ENCODE results near the gene RMI1.
A peak's percentile ranks its signal among the peaks of the same experiment; 100 is the strongest.

RMI1 gene

DNA sequence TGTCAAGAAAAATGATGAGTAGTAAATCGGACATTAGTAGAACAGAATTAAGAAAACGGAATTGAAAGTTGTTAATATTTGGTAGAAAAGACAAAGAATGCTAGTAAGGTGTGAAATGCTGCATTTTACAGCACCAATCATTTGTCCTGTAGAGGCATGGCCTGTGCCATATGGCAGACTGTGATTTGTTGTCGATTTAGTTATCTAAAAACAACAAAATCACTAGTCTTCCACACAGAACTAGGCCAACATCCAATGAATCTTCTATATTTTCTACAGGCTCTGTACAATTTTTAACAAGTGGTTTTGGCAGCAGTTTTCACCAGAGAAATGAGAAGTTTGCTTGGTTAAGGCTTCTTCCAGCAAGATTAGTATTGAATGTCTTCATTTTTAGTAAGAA lies 11.0 kb upstream of the RMI1 start:
- H3K36me3 ChIP-seq (ENCODE audit: insufficient read depth, low read length): peaks cover 87% of the 10 kb centered on the region
- no peaks in the 10 kb centered on the region for H3K4me1 ChIP-seq (ENCODE audit: insufficient read depth, low read length)
- no peak overlapping the region for H3K27ac ChIP-seq (ENCODE audit: low read depth, low read length)

GRCh38 chr9:83971485-83971884 lies 9.1 kb upstream of the RMI1 start:
- H3K9ac ChIP-seq (ENCODE audit: low read depth, low read length): no peak overlapping the region

More for the DNA sequence above, 11.0 kb upstream of the RMI1 start:
- whole genome bisulfite sequencing: 98% methylated on average over 3 of the region's 3 CpGs
- Histone ChIP-seq H3K27me3 (ENCODE audit: insufficient read depth, low read length) (no peaks in the 10 kb centered on the region), H3K4me3 (ENCODE audit: low read length) (no peak overlapping the region), H3K9me3 (ENCODE audit: insufficient read depth, low read depth, low read length) (no peaks in the 10 kb centered on the region), H3K9ac (ENCODE audit: low read depth, low read length) (no peak overlapping the region)

GRCh38 chr9:83972286-83972685 lies 8.3 kb upstream of the RMI1 start:
- Histone ChIP-seq H3K9me3 (ENCODE audit: insufficient read depth, low read depth, low read length) (no peaks in the 10 kb centered on the region), H3K27ac (ENCODE audit: low read depth, low read length) (no peak overlapping the region), H3K36me3 (ENCODE audit: insufficient read depth, low read length) (peaks cover 100% of the 10 kb centered on the region), H3K27me3 (ENCODE audit: insufficient read depth, low read length) (no peaks in the 10 kb centered on the region), H3K4me3 (ENCODE audit: low read length) (no peak overlapping the region), H3K9ac (ENCODE audit: low read depth, low read length) (no peak overlapping the region), H3K4me1 (ENCODE audit: insufficient read depth, low read length) (peaks cover 6% of the 10 kb centered on the region; the same call in 1 of the 2 replicates)
- 98% methylated on average over 2 of the region's 2 CpGs for WGBS

More at GRCh38 chr9:83971485-83971884, 9.1 kb upstream of the RMI1 start:
- H3K4me3 ChIP-seq (ENCODE audit: low read length): no peak overlapping the region
- no peaks in the 10 kb centered on the region for H3K9me3 ChIP-seq (ENCODE audit: insufficient read depth, low read depth, low read length)
- no peak overlapping the region for H3K27ac ChIP-seq (ENCODE audit: low read depth, low read length)
- peaks cover 100% of the 10 kb centered on the region for H3K36me3 ChIP-seq (ENCODE audit: insufficient read depth, low read length)
- no peaks in the 10 kb centered on the region; the same call in 1 of the 2 replicates for H3K4me1 ChIP-seq (ENCODE audit: insufficient read depth, low read length)
- 98% methylated on average over 6 of the region's 6 CpGs for WGBS
- no peaks in the 10 kb centered on the region for H3K27me3 ChIP-seq (ENCODE audit: insufficient read depth, low read length)

DNA sequence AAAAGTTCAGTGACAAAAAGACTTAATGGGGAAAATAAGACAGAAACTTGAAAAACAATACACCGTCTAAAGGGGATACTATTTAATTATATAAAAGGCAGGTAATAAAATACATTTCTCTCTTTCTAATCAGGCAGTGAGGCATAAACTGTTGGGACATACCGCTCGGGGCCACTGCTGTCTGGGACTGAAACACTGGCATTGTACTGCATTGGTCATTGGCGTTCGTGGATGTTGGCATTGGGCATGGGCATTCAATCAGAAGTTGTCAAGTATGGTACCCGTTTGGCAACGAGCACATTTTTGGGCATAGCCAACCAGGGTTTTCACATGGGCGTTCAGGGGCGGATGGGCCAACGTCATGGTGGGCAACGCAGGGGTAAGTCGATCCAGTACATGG lies 5.3 kb upstream of the RMI1 start:
- Histone ChIP-seq H3K9me3 (ENCODE audit: insufficient read depth, low read depth, low read length) (no peaks in the 10 kb centered on the region), H3K36me3 (ENCODE audit: insufficient read depth, low read length) (peaks cover 89% of the 10 kb centered on the region), H3K4me1 (ENCODE audit: insufficient read depth, low read length) (peaks cover 13% of the 10 kb centered on the region; the same call in 1 of the 2 replicates), H3K27me3 (ENCODE audit: insufficient read depth, low read length) (no peaks in the 10 kb centered on the region), H3K4me3 (ENCODE audit: low read length) (no peak overlapping the region), H3K9ac (ENCODE audit: low read depth, low read length) (no peak overlapping the region), H3K27ac (ENCODE audit: low read depth, low read length) (no peak overlapping the region)
- WGBS: 95% methylated on average over 11 of the region's 12 CpGs

GRCh38 chr9:83976372-83976771 lies 4.2 kb upstream of the RMI1 start:
- H3K9ac ChIP-seq (ENCODE audit: low read depth, low read length): no peak overlapping the region
- H3K36me3 ChIP-seq (ENCODE audit: insufficient read depth, low read length): peaks cover 78% of the 10 kb centered on the region
- H3K27me3 ChIP-seq (ENCODE audit: insufficient read depth, low read length): no peaks in the 10 kb centered on the region
- peak overlapping the region; percentile 97; the same call in 1 of the 2 replicates for H3K4me3 ChIP-seq (ENCODE audit: low read length)
- peaks cover 13% of the 10 kb centered on the region; the same call in 1 of the 2 replicates for H3K4me1 ChIP-seq (ENCODE audit: insufficient read depth, low read length)
- no peaks in the 10 kb centered on the region for H3K9me3 ChIP-seq (ENCODE audit: insufficient read depth, low read depth, low read length)
- H3K27ac ChIP-seq (ENCODE audit: low read depth, low read length): no peak overlapping the region
- 96% methylated on average over 2 of the region's 2 CpGs for WGBS

DNA sequence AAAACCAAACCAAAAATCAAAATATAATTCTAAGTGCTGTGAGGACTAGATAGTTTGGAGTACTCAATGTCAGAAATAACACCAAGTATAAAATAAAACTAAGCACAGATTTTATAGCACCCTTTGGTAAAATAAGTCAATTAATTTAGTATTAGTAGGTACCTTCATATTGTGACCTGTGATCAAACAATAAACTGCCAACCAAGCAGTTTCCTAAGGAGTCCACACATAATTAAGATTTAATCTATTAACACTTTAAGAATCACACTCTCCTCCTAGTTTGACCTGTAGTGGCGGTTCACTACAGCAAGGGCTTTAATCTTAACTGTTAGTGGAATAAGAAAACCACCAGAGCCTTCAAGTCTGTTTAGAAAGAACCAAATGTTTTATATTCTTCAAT lies 3.4 kb upstream of the RMI1 start:
- no peak overlapping the region; the same call in 1 of the 2 replicates for H3K27ac ChIP-seq (ENCODE audit: low read depth, low read length)
- peaks cover 70% of the 10 kb centered on the region for H3K36me3 ChIP-seq (ENCODE audit: insufficient read depth, low read length)
- H3K9me3 ChIP-seq (ENCODE audit: insufficient read depth, low read depth, low read length): no peaks in the 10 kb centered on the region
- 71% methylated on average over 1 of the region's 1 CpG for WGBS
- H3K4me3 ChIP-seq (ENCODE audit: low read length): peak overlapping the region; percentile 97
- peaks cover 18% of the 10 kb centered on the region for H3K4me1 ChIP-seq (ENCODE audit: insufficient read depth, low read length)
- H3K27me3 ChIP-seq (ENCODE audit: insufficient read depth, low read length): no peaks in the 10 kb centered on the region
- 0 out of 2 replicates have a peak overlapping the region, but pooled peaks have one; percentile 100 for H3K9ac ChIP-seq (ENCODE audit: low read depth, low read length)

GRCh38 chr9:83978992-83979811 lies 1.4 kb upstream of the RMI1 start:
- H3K36me3 ChIP-seq (ENCODE audit: insufficient read depth, low read length): peaks cover 50% of the 10 kb centered on the region
- peaks cover 25% of the 10 kb centered on the region for H3K4me1 ChIP-seq (ENCODE audit: insufficient read depth, low read length)
- no peaks in the 10 kb centered on the region for H3K9me3 ChIP-seq (ENCODE audit: insufficient read depth, low read depth, low read length)
- WGBS: under 1% methylated on average over 49 of the region's 55 CpGs
- H3K9ac ChIP-seq (ENCODE audit: low read depth, low read length): peak overlapping the region; percentile 100
- H3K27me3 ChIP-seq (ENCODE audit: insufficient read depth, low read length): no peaks in the 10 kb centered on the region
- peak overlapping the region; percentile 97 for H3K4me3 ChIP-seq (ENCODE audit: low read length)
- peak overlapping the region; percentile 99 for H3K27ac ChIP-seq (ENCODE audit: low read depth, low read length)

GRCh38 chr9:83979812-83980394 lies 702 bp upstream of the RMI1 start, which contains the start of gene HNRNPK:
TSS of gene HNRNPK (minus strand) at chr9:83980215. CDS start at chr9:83978252, 1,963 bp downstream.
- Histone ChIP-seq H3K27ac (ENCODE audit: low read depth, low read length) (peak within 1 kb of the TSS; percentile 99), H3K4me3 (ENCODE audit: low read length) (peak within 1 kb of the TSS; percentile 97), H3K9me3 (ENCODE audit: insufficient read depth, low read depth, low read length) (no peaks in the 10 kb centered on the region), H3K9ac (ENCODE audit: low read depth, low read length) (peak within 1 kb of the TSS; percentile 100), H3K36me3 (ENCODE audit: insufficient read depth, low read length) (peaks cover 43% of the 10 kb centered on the region), H3K27me3 (ENCODE audit: insufficient read depth, low read length) (no peaks in the 10 kb centered on the region), H3K4me1 (ENCODE audit: insufficient read depth, low read length) (peaks cover 25% of the 10 kb centered on the region)
- under 1% methylated on average over 57 of the region's 57 CpGs for WGBS

DNA sequence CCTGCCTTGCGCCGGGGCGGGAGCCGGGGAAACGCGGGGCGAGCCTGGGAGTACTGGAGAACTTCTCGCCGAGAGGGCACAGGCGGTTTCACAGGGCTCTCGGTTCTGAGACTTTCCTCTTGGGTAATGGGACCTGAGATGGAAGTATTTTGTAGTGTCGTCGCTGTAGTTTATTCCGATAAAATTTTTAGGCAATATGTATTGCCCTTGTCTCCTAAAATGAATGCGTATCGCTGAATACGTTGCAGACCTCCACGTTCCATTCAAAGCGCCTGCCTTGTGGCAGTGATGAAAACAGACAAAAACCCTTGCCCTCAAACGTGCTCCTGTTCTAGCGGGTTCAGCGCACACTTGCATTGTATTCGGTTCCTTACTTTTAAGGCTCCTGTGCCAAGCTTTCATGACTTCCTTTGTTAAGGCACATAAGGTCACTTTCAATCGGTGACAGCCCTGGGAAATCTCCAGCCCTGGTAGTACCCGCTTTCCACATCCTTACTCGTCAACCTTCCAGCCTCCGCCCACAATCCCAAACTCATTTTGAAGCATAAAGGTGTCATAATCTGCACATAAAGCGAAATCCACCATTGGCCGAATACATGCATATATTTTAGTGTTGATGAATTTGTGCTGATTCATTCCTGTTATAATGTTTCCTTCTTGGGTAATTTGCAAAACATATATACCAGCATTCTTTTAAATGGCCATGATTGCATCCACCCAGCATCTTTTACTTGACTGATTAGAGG lies 694 bp downstream of the RMI1 start:
- Histone ChIP-seq H3K9me3 (ENCODE audit: insufficient read depth, low read depth, low read length) (no peaks in the 10 kb centered on the region), H3K9ac (ENCODE audit: low read depth, low read length) (peak overlapping the region; percentile 100), H3K4me3 (ENCODE audit: low read length) (peak overlapping the region; percentile 97), H3K27ac (ENCODE audit: low read depth, low read length) (peak overlapping the region; percentile 99), H3K4me1 (ENCODE audit: insufficient read depth, low read length) (peaks cover 28% of the 10 kb centered on the region), H3K27me3 (ENCODE audit: insufficient read depth, low read length) (no peaks in the 10 kb centered on the region), H3K36me3 (ENCODE audit: insufficient read depth, low read length) (peaks cover 29% of the 10 kb centered on the region)
- 2% methylated on average over 29 of the region's 29 CpGs for WGBS

- Histone ChIP-seq H3K9ac (ENCODE audit: low read depth, low read length) (no peak overlapping the region), H3K36me3 (ENCODE audit: insufficient read depth, low read length) (peaks cover 18% of the 10 kb centered on the region), H3K4me3 (ENCODE audit: low read length) (no peak overlapping the region), H3K27ac (ENCODE audit: low read depth, low read length) (no peak overlapping the region), H3K27me3 (ENCODE audit: insufficient read depth, low read length) (no peaks in the 10 kb centered on the region), H3K9me3 (ENCODE audit: insufficient read depth, low read depth, low read length) (no peaks in the 10 kb centered on the region), H3K4me1 (ENCODE audit: insufficient read depth, low read length) (peaks cover 21% of the 10 kb centered on the region)
- 92% methylated on average over 3 of the region's 3 CpGs for whole genome bisulfite sequencing
Observed at GRCh38 chr9:83986195-83986594, 5.6 kb downstream of the RMI1 start.
